BJ (cell line): ENCODE measurements around the gene MOGAT1. TPM values are rescaled to one million over a fixed set of nuclear protein-coding genes. Genes with fewer than 3 reads are reported as not detected.
"Not testable (repeated sequence)": the region's sequence is repeated elsewhere in the genome, so short reads cannot be mapped to it uniquely, and the experiment has no call there.

Experiments used
- CTCF ChIA-PET: fragments of 350-600 bp; formaldehyde crosslinking; extraction: SDS; loops from one replicate; lab custom pipeline; 2021; ENCODE audit warnings: antibody characterized with exemption, inconsistent platforms; lab: Yijun Ruan, JAX
- POLR2A ChIA-PET: fragments of 300-600 bp; sonication (Branson Sonifier 250); formaldehyde crosslinking; extraction: SDS; loops from one replicate; lab custom pipeline; 2021; ENCODE audit warnings: antibody characterized with exemption; lab: Charles Lee
- DNase-seq: peaks from one replicate; pipeline ENCODE4 v3.0.0-alpha.2; 2011; ENCODE audit warnings: low read depth
- H3K27me3 ChIP-seq: 2 replicates; pipeline ENCODE4 v1.6.0; 2011; ENCODE audit warnings: low read length; ENCODE audit not compliant: control insufficient read depth, insufficient read depth
- H3K36me3 ChIP-seq: 2 replicates; pipeline ENCODE4 v1.5.1; 2011; ENCODE audit warnings: low read length; ENCODE audit not compliant: control insufficient read depth, insufficient read depth
- H3K4me3 ChIP-seq: 2 replicates; pipeline ENCODE4 v1.5.1; 2011; ENCODE audit warnings: low read depth, mild to moderate bottlenecking, control low read depth, low read length
- polyA plus RNA-seq: library from polyadenylated mRNA; depleted of rRNA; stranded (reverse); fragments of >200 nt; gene quantifications from 2 replicates; pipeline ENCODE4 v1.2.3, GENCODE V29; 2011
- TF ChIP-seq, protein P1 (sequence below): IDR thresholded peaks from 2 replicates; pipeline ENCODE4 v1.5.1; 2011; ENCODE audit warnings: low read depth, mild to moderate bottlenecking, control low read depth, inconsistent platforms, low read length, moderate library complexity; ENCODE audit not compliant: insufficient read depth

Gene MOGAT1
- polyA plus RNA-seq, 1 experiment, result not detected

DNA sequence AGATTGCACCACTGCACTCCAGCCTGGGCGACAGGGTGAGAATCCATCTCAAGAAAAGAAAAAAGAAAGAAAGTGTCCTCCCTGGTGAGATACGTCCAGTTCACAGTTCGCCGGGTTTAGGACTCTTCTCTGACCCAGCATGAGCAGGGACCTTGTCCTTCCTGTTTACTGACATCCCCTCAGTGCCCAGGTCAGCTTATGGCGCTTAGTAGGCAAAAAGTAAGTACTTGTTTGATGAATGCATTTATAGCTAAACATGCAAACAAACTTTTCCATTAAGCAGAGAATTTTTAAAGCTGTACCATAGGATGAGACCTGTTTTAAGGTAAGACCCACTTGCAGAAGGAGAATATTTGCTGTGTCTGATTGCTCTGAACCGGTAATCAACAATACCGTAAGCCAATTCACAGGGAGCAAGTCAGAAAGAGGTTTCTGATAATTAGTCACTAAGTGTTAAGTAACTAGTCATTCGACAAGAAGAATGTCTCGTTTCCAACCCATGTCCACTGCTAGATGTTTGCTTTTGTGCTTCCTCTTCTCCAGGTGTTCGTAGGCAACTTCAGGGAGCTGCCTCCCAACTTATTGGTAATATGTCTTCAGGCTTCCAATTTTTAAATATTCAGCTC lies 40.0 kb downstream of the MOGAT1 start:
- no peak overlapping the region for H3K4me3 ChIP-seq
- H3K27me3 ChIP-seq, result no peaks in the 10 kb centered on the region
- ChIA-PET POLR2A (no interaction called here), CTCF (interaction anchor here (1.2 kb wide), 1 partner anchor 220 kb away, joined by 4 read pairs; no protein-coding TSS in a partner anchor)
- H3K36me3 ChIP-seq, result no peaks in the 10 kb centered on the region
- TF ChIP-seq, protein P1, sequence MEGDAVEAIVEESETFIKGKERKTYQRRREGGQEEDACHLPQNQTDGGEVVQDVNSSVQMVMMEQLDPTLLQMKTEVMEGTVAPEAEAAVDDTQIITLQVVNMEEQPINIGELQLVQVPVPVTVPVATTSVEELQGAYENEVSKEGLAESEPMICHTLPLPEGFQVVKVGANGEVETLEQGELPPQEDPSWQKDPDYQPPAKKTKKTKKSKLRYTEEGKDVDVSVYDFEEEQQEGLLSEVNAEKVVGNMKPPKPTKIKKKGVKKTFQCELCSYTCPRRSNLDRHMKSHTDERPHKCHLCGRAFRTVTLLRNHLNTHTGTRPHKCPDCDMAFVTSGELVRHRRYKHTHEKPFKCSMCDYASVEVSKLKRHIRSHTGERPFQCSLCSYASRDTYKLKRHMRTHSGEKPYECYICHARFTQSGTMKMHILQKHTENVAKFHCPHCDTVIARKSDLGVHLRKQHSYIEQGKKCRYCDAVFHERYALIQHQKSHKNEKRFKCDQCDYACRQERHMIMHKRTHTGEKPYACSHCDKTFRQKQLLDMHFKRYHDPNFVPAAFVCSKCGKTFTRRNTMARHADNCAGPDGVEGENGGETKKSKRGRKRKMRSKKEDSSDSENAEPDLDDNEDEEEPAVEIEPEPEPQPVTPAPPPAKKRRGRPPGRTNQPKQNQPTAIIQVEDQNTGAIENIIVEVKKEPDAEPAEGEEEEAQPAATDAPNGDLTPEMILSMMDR, result no peak
- no peak for DNase-seq

DNA sequence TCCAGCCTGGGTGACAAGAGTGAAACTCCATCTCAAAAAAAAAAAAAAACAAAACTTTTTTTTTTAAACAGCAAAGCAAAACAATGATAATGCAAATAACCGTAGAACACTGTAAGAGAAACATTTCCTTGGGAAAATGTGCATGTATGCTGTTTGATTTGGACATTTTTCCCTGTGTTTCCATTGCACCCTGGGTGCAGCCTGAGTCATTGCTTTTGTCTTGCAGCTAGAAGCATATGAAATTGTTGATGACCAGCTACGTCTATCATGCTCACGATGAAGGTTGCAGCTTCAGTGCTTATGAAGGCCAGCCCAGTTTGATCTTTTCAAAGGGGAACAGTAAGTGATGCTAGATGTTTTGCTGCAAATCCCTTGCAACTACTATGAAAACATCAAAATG lies 41.5 kb downstream of the MOGAT1 start:
- no peak for DNase-seq
- ChIA-PET POLR2A (no interaction called here), CTCF (interaction anchor here (0.6 to 1.8 kb wide), 2 partner anchors 9 to 191 kb away, joined by 3 to 4 read pairs; no protein-coding TSS in a partner anchor)
- Histone ChIP-seq H3K36me3 (no peaks in the 10 kb centered on the region), H3K4me3 (no peak overlapping the region), H3K27me3 (no peaks in the 10 kb centered on the region)
- TF ChIP-seq, protein P1, result no peak

DNA sequence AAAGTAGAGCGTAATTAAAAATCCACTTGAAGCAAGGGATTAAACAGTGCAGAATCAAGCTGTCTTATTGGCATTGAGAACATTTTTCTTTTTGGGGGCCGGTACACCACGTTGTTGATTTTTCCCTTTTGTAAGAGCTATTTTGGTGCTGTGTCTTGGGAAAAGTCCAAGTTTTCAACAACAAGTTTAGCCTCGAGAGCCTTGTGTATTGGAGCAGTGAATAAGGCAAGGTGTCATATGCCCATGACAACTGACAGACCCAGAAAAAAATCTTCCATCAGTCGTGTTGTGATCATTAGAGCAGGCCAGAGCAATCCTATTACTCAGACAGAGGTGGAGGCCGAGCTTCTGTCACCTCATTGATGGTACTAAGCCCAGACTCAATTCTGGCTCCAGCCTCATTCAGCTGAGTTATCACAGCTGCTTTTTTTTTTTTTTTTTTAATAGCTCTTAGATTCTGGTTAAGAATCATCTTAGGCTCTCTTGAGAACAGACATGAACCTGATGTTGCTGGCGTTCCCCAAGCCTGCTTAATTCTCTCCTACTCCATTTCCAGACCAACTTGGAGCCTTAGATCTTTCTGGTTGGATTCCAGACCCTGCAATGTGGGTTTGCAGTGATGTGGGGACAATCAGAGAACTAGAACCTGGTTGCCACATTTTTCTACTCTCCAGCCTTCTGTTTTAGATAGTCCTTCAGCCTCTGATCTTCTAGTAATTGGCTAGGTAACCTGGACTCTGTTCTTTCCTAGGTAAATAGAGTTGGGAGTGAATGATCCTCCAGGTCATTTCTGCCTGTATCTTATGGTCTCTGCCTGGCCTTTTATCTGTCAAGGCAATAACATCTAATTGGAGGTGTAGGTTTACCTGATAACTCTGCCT lies 43.1 kb downstream of the MOGAT1 start:
- Histone ChIP-seq H3K27me3 (no peaks in the 10 kb centered on the region), H3K4me3 (no peak overlapping the region), H3K36me3 (no peaks in the 10 kb centered on the region)
- DNase-seq, result no peak
- TF ChIP-seq, protein P1, result no peak
- CTCF ChIA-PET, result interaction anchor here (0.6 to 1.8 kb wide), 2 partner anchors 8 to 113 kb away, joined by 3 to 4 read pairs; no protein-coding TSS in a partner anchor
- POLR2A ChIA-PET, result no interaction called here

DNA sequence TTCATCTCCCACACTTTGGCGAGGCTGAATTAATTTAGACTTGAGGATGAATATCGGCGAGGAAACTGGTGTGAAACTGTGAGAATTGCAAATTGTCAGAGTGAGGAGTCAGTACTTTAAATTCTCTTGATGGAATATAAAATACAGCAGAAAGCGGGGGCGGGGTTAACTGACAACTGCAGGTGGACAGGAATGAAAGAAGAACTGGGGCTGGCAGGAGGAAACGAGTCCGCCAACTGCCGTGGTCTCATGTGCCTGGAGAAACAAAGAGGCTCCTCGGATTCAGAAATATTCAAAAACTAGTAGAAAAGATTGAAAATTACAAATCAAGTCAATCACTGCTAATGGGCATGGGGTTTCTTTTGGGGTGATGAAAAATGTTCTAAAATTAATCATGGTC lies 44.3 kb downstream of the MOGAT1 start:
- H3K36me3 ChIP-seq, result no peaks in the 10 kb centered on the region
- H3K4me3 ChIP-seq, result no peak overlapping the region
- DNase-seq, result no peak
- TF ChIP-seq, protein P1, result no peak
- ChIA-PET CTCF (no interaction called here), POLR2A (no interaction called here)
- no peaks in the 10 kb centered on the region for H3K27me3 ChIP-seq

DNA sequence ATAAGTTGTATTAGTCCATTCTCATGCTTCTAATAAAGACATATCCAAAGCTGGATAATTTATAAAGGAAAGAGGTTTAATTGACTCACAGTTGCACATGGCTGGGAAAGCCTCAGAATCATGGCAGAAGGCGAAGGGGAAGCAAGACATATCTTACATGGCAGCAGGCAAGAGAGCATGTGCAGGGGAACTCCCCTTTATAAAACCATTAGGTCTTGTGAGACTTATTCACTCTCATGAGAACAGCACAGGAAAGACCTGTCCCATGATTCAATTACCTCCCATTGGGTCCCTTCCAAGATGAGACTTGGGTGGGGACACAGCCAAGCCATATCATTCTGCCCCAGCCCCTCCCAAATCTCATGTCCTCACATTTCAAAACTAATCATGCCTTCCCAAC lies 48.3 kb downstream of the MOGAT1 start:
- H3K36me3 ChIP-seq, H3K4me3 ChIP-seq, H3K27me3 ChIP-seq, DNase-seq, POLR2A ChIA-PET: not testable (repeated sequence)
- CTCF ChIA-PET, result interaction anchor here (1.3 kb wide), 1 partner anchor 11 kb away, joined by 4 read pairs; no protein-coding TSS in a partner anchor

DNA sequence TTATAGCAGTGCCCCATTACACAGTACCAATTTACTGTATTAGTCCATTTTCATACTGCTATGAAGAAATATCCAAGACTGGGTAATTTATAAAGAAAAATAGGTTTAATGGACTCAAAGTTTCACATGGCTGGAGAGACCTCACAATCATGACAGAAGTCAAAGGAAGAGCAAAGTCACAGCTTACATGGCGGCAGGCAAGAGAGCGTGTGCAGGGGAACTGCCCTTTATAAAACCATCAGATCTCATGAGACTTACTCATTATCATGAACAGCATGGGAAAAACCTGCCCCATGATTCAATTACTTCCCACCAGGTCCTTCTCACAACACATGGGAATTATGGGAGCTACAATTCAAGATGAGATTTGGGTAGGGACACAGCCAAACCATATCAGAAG lies 50.1 kb downstream of the MOGAT1 start:
- H3K4me3 ChIP-seq, POLR2A ChIA-PET, H3K36me3 ChIP-seq, DNase-seq, H3K27me3 ChIP-seq: not testable (repeated sequence)
- CTCF ChIA-PET, result interaction anchor here (1.4 to 2.1 kb wide), 3 partner anchors 8 to 31 kb away, joined by 4 to 8 read pairs (median 4); no protein-coding TSS in a partner anchor
